Esophagus muscularis mucosa (tissue), 4 donors: Measurements from ENCODE around the gene MYLK.

Experiments used
- CTCF ChIP-seq, 3 experiments: fragments of 200-600 bp in 2 of 3; fragments of 450-650 bp in 1 of 3; sonication (generic) in 2 of 3; IDR thresholded peaks; one replicate each; pipeline ENCODE4 v1.5.1; 2017 to 2019; ENCODE audit warnings: antibody characterized with exemption in 3 of 3, mild to moderate bottlenecking in 2 of 3, moderate library complexity in 1 of 3
- EP300 ChIP-seq: sonication (generic); formaldehyde crosslinking; IDR thresholded peaks from one replicate; pipeline ENCODE4 v1.6.1; 2017; ENCODE audit warnings: antibody characterized with exemption
- POLR2AphosphoS5 ChIP-seq, 2 donors: sonication (generic); formaldehyde crosslinking; IDR thresholded peaks; one replicate each; pipeline ENCODE4 v1.6.1; 2017; ENCODE audit warnings: antibody characterized with exemption in 2 of 2

GRCh38 chr3:123767009-123767372 lies 117.1 kb downstream of the MYLK start:
- TF ChIP-seq CTCF (IDR thresholded peaks at IDR 0.05) (no peak), EP300 (no peak), POLR2AphosphoS5 (IDR thresholded peaks at IDR 0.05) (no peak)
